Measurements from ENCODE around the gene OR56B1. TPM values are rescaled to one million over a fixed set of nuclear protein-coding genes. Genes with fewer than 3 reads are reported as not detected.
"Not testable (repeated sequence)": the region's sequence is repeated elsewhere in the genome, so short reads cannot be mapped to it uniquely, and the experiment has no call there.

Gene OR56B1
- total RNA-seq, result not detected
- not detected for polyA plus RNA-seq

GRCh38 chr11:5736396-5736795, at the start of gene OR56B1:
Gene OR56B1 (plus strand): TSS chr11:5736448. CDS start chr11:5736517, 69 bp downstream.
- 67 to 90% methylated on average over 1 of the region's 1 CpG for WGBS, 2 donors
- no peaks in the 10 kb centered on the region for H3K4me1 ChIP-seq
- no peaks in the 10 kb centered on the region for H3K9me3 ChIP-seq
- no peak within 1 kb of the TSS for H3K4me3 ChIP-seq
- peaks cover 0 to 4% (median 0%) of the 10 kb centered on the region in 4 donors for H3K27me3 ChIP-seq
- no peak for TF ChIP-seq CTCF (IDR thresholded peaks at IDR 0.05)
- no peak for DNase-seq
- no peak within 1 kb of the TSS for H3K27ac ChIP-seq
- no peak for ATAC-seq
- no peaks in the 10 kb centered on the region for H3K36me3 ChIP-seq
- intact Hi-C loops (cut with DNase I), result no loop called here
- no peak for FAIRE-seq

- TF ChIP-seq CTCF (IDR thresholded peaks at IDR 0.05), result no peak
- no peak for FAIRE-seq
- intact Hi-C loops (cut with DNase I), result no loop called here
- Histone ChIP-seq H3K4me3 (no peak overlapping the region), H3K27me3 (no peaks in the 10 kb centered on the region), H3K36me3 (no peaks in the 10 kb centered on the region), H3K9me3 (no peaks in the 10 kb centered on the region), H3K4me1 (peaks cover 0 to 8% (median 0%) of the 10 kb centered on the region in 3 donors), H3K27ac (peak overlapping the region in 1 of 4 donors; percentile 80)
- no peak for DNase-seq
- WGBS, 2 donors, result 100% methylated on average over 1 of the region's 1 CpG
- no peak for ATAC-seq
Measured at GRCh38 chr11:5688482-5688881, 47.8 kb upstream of the OR56B1 start.

- intact Hi-C loops (cut with DNase I), result no loop called here
- Histone ChIP-seq H3K27ac (peak within 1 kb of the TSS; percentile 24 to 80 (median 60)), H3K36me3 (no peaks in the 10 kb centered on the region), H3K4me1 (peaks cover 0 to 8% (median 0%) of the 10 kb centered on the region in 3 donors), H3K9me3 (no peaks in the 10 kb centered on the region), H3K27me3 (no peaks in the 10 kb centered on the region), H3K4me3 (peak within 1 kb of the TSS in 2 of 4 donors; percentile 19 to 38)
- no peak for FAIRE-seq
- WGBS, 2 donors, result 41 to 43% methylated on average over 2 of the region's 2 CpGs
- peak in 1 of 6 donors; percentile 37 for DNase-seq
- ATAC-seq, result peak in 3 of 4 donors; percentile 21 to 55 (median 53)
- TF ChIP-seq CTCF (IDR thresholded peaks at IDR 0.05), result no peak
Measured at GRCh38 chr11:5689551-5689983, 46.7 kb upstream of the OR56B1 start, which contains the start of gene TRIM22. Gene TRIM22 (plus strand): TSS chr11:5689790. CDS start chr11:5696233, 6,443 bp downstream.

- FAIRE-seq, result no peak
- 52% methylated on average over 5 of the region's 5 CpGs for WGBS, 2 donors
- peaks cover 0 to 6% (median 0%) of the 10 kb centered on the region in 3 donors for H3K4me1 ChIP-seq
- peak overlapping the region in 2 of 4 donors; percentile 19 to 38 for H3K4me3 ChIP-seq
- TF ChIP-seq CTCF (IDR thresholded peaks at IDR 0.05), result no peak
- DNase-seq, result no peak
- H3K27me3 ChIP-seq, result no peaks in the 10 kb centered on the region
- peak overlapping the region in 3 of 4 donors; percentile 54 to 80 (median 66) for H3K27ac ChIP-seq
- H3K9me3 ChIP-seq, result no peaks in the 10 kb centered on the region
- peak in 3 of 4 donors; percentile 38 to 66 (median 65) for ATAC-seq
- no peaks in the 10 kb centered on the region for H3K36me3 ChIP-seq
- intact Hi-C loops (cut with DNase I), result no loop called here
Measured at GRCh38 chr11:5690216-5690615, 46.0 kb upstream of the OR56B1 start.

GRCh38 chr11:5690736-5691135, 45.5 kb upstream of the OR56B1 start:
- Histone ChIP-seq H3K4me3 (peak overlapping the region in 2 of 4 donors; percentile 19 to 38), H3K4me1 (peaks cover 0 to 3% (median 0%) of the 10 kb centered on the region in 3 donors), H3K27me3 (no peaks in the 10 kb centered on the region), H3K27ac (peak overlapping the region in 3 of 4 donors; percentile 7 to 80 (median 66)), H3K9me3 (no peaks in the 10 kb centered on the region), H3K36me3 (no peaks in the 10 kb centered on the region)
- no peak for TF ChIP-seq CTCF (IDR thresholded peaks at IDR 0.05)
- DNase-seq (no peak), ATAC-seq (peak in 3 of 4 donors; percentile 16 to 35 (median 23)), FAIRE-seq (no peak)
- intact Hi-C loops (cut with DNase I), result no loop called here
- 45 to 49% methylated on average over 5 of the region's 5 CpGs for WGBS, 2 donors

GRCh38 chr11:5691238-5691963, 44.8 kb upstream of the OR56B1 start:
- 71 to 76% methylated on average over 12 of the region's 12 CpGs for WGBS, 2 donors
- ATAC-seq; intact Hi-C loops (cut with DNase I); H3K9me3 ChIP-seq; H3K36me3 ChIP-seq; H3K27me3 ChIP-seq; DNase-seq; H3K4me1 ChIP-seq; FAIRE-seq: not testable (repeated sequence)
- peak overlapping the region in 2 of 4 donors; percentile 7 to 66 for H3K27ac ChIP-seq
- H3K4me3 ChIP-seq, result peak overlapping the region in 2 of 4 donors; percentile 19 to 38
